Parathyroid adenoma (tissue), 2 donors: Measurements from ENCODE around the gene ASIC5.

ENCODE experiments used
- H2AFZ ChIP-seq: fragments of 300-600 bp; sonication (generic); one replicate; pipeline ENCODE4 v1.7.0; 2017; ENCODE audit warnings: antibody characterized with exemption, mild to moderate bottlenecking
- H3K27ac ChIP-seq: fragments of 300-600 bp; sonication (generic); one replicate; pipeline ENCODE4 v1.7.0; 2017
- H3K27me3 ChIP-seq: fragments of 300-600 bp; sonication (generic); one replicate; pipeline ENCODE4 v1.7.0; 2017; ENCODE audit warnings: low read length; ENCODE audit not compliant: control insufficient read depth, insufficient read depth
- H3K36me3 ChIP-seq: fragments of 300-600 bp; sonication (generic); one replicate; pipeline ENCODE4 v1.7.0; 2017; ENCODE audit warnings: low read length; ENCODE audit not compliant: control insufficient read depth, insufficient read depth
- H3K4me1 ChIP-seq: fragments of 300-600 bp; sonication (generic); one replicate; pipeline ENCODE4 v1.7.0; 2017; ENCODE audit warnings: control low read depth
- H3K4me2 ChIP-seq: fragments of 300-600 bp; sonication (generic); one replicate; pipeline ENCODE4 v1.7.0; 2017; ENCODE audit warnings: low read length
- H3K4me3 ChIP-seq: fragments of 300-600 bp; sonication (generic); one replicate; pipeline ENCODE4 v1.7.0; 2017; ENCODE audit warnings: low read depth, low read length
- H3K79me2 ChIP-seq: fragments of 300-600 bp; sonication (generic); one replicate; pipeline ENCODE4 v1.7.0; 2017; ENCODE audit warnings: control low read depth
- H3K9ac ChIP-seq: fragments of 300-600 bp; sonication (generic); one replicate; pipeline ENCODE4 v1.7.0; 2017; ENCODE audit warnings: mild to moderate bottlenecking
- H3K9me3 ChIP-seq: fragments of 300-600 bp; sonication (generic); one replicate; pipeline ENCODE4 v1.7.0; 2017; ENCODE audit warnings: low read length; ENCODE audit not compliant: control insufficient read depth
- CTCF ChIP-seq: fragments of 300-600 bp; sonication (generic); IDR thresholded peaks from one replicate; pipeline ENCODE4 v1.7.0; 2017; ENCODE audit warnings: antibody characterized with exemption, mild to moderate bottlenecking
- donor health status: primary hyperparathyroidism.

Gene ASIC5

GRCh38 chr4:155795991-155796390 lies 70.1 kb downstream of the ASIC5 start:
- Histone ChIP-seq H3K4me1 (no peaks in the 10 kb centered on the region), H3K27me3 (no peaks in the 10 kb centered on the region), H3K27ac (no peak overlapping the region), H3K4me3 (no peak overlapping the region), H3K9me3 (no peaks in the 10 kb centered on the region), H2AFZ (no peak overlapping the region), H3K4me2 (no peak overlapping the region), H3K9ac (no peak overlapping the region), H3K79me2 (no peaks in the 10 kb centered on the region), H3K36me3 (no peaks in the 10 kb centered on the region)
- no peak for TF ChIP-seq CTCF

GRCh38 chr4:155794589-155795236 lies 71.4 kb downstream of the ASIC5 start:
- Histone ChIP-seq H3K9ac (no peak overlapping the region), H3K27ac (no peak overlapping the region), H3K4me3 (no peak overlapping the region), H3K79me2 (no peaks in the 10 kb centered on the region), H3K4me2 (no peak overlapping the region), H3K4me1 (no peaks in the 10 kb centered on the region), H2AFZ (no peak overlapping the region), H3K27me3 (no peaks in the 10 kb centered on the region), H3K9me3 (no peaks in the 10 kb centered on the region), H3K36me3 (no peaks in the 10 kb centered on the region)
- no peak for TF ChIP-seq CTCF

- H3K4me2 ChIP-seq, result no peak overlapping the region
- H2AFZ ChIP-seq, result no peak overlapping the region
- TF ChIP-seq CTCF, result no peak
- H3K4me1 ChIP-seq, result no peaks in the 10 kb centered on the region
- H3K9me3 ChIP-seq, result no peaks in the 10 kb centered on the region
- no peak overlapping the region for H3K9ac ChIP-seq
- no peaks in the 10 kb centered on the region for H3K27me3 ChIP-seq
- H3K79me2 ChIP-seq, result no peaks in the 10 kb centered on the region
- no peaks in the 10 kb centered on the region for H3K36me3 ChIP-seq
- H3K4me3 ChIP-seq, result no peak overlapping the region
- H3K27ac ChIP-seq, result no peak overlapping the region
These were observed 76.1 kb downstream of the ASIC5 start for GRCh38 chr4:155789982-155790381.

GRCh38 chr4:155789391-155789790 lies 76.7 kb downstream of the ASIC5 start:
- Histone ChIP-seq H3K4me2 (no peak overlapping the region), H2AFZ (no peak overlapping the region), H3K36me3 (no peaks in the 10 kb centered on the region), H3K27ac (no peak overlapping the region), H3K4me1 (no peaks in the 10 kb centered on the region), H3K27me3 (no peaks in the 10 kb centered on the region), H3K79me2 (no peaks in the 10 kb centered on the region), H3K9ac (no peak overlapping the region), H3K4me3 (no peak overlapping the region), H3K9me3 (no peaks in the 10 kb centered on the region)
- TF ChIP-seq CTCF, result no peak

- H3K79me2 ChIP-seq, result no peaks in the 10 kb centered on the region
- H3K9ac ChIP-seq, result no peak overlapping the region
- H3K9me3 ChIP-seq, result no peaks in the 10 kb centered on the region
- peak; percentile 59 for TF ChIP-seq CTCF
- no peaks in the 10 kb centered on the region for H3K4me1 ChIP-seq
- H3K27ac ChIP-seq, result no peak overlapping the region
- H3K27me3 ChIP-seq, result no peaks in the 10 kb centered on the region
- H3K4me3 ChIP-seq, result peak overlapping the region; percentile 8
- peak overlapping the region; percentile 18 for H3K4me2 ChIP-seq
- peak overlapping the region; percentile 50 for H2AFZ ChIP-seq
- no peaks in the 10 kb centered on the region for H3K36me3 ChIP-seq
These were observed 78.9 kb downstream of the ASIC5 start for GRCh38 chr4:155787113-155787710.
